Endothelial cell of umbilical vein (primary cell): ENCODE results near the gene C3orf38.

Source experiments
- CTCF ChIP-seq, 2 donors: IDR thresholded peaks; 1 replicate in 1 of 2; 2 replicates in 1 of 2; pipeline ENCODE4 v1.5.1; 2011; ENCODE audit warnings: low read length in 2 of 2, mild to moderate bottlenecking in 2 of 2, moderate library complexity in 2 of 2, control low read depth in 1 of 2, inconsistent platforms in 1 of 2, low read depth in 1 of 2; ENCODE audit not compliant: insufficient read depth in 1 of 2; ENCODE audit errors: extremely low read depth in 1 of 2
- EZH2 ChIP-seq: IDR thresholded peaks from 2 replicates; pipeline ENCODE4 v1.6.1; 2012; ENCODE audit warnings: borderline replicate concordance, low read depth, mild to moderate bottlenecking, moderate library complexity, low read length, inconsistent platforms; ENCODE audit not compliant: severe bottlenecking
- FOS ChIP-seq: IDR thresholded peaks from 2 replicates; pipeline ENCODE4 v1.6.1; 2011; ENCODE audit warnings: mild to moderate bottlenecking, low read length, moderate library complexity, borderline replicate concordance; ENCODE audit not compliant: insufficient read depth
- JUN ChIP-seq: IDR thresholded peaks from 2 replicates; pipeline ENCODE4 v1.6.1; 2011; ENCODE audit warnings: borderline replicate concordance, low read depth; ENCODE audit not compliant: insufficient read length, insufficient read depth
- MAX ChIP-seq: IDR thresholded peaks from 2 replicates; pipeline ENCODE4 v1.6.1; 2011; ENCODE audit not compliant: insufficient read depth, insufficient read length
- POLR2A ChIP-seq: IDR thresholded peaks from 2 replicates; pipeline ENCODE4 v1.6.1; 2012; ENCODE audit warnings: low read depth, mild to moderate bottlenecking, control low read depth, low read length

GRCh38 chr3:88148651-88149050 lies 1.1 kb upstream of the C3orf38 start:
- TF ChIP-seq CTCF (IDR thresholded peaks at IDR 0.05; ENCODE audit: extremely low read depth in 1 of 2, insufficient read depth in 1 of 2, low read depth in 1 of 2, low read length in 2 of 2), result no peak
- no peak for TF ChIP-seq JUN
- no peak for TF ChIP-seq POLR2A
- no peak for TF ChIP-seq EZH2
- no peak for TF ChIP-seq MAX
- no peak for TF ChIP-seq FOS
